Activated naive CD8-positive, alpha-beta T cell treated with anti-CD3 and anti-CD28 coated beads, Interleukin-2, amount 50 U/mL, for 24 hours (primary cell): ENCODE results near the gene ELAC1.
"Not testable (repeated sequence)": the region's sequence is repeated elsewhere in the genome, so short reads cannot be mapped to it uniquely, and the experiment has no call there.

Source experiments
- ATAC-seq: fragments of 150-1000 bp; cut with Tn5 transposase; one replicate; pipeline ENCODE4 v1.10.0; 2021
- DNase-seq: peaks from one replicate; pipeline ENCODE4 v3.0.0; 2021
- H3K27ac Mint-ChIP-seq: one replicate; pipeline ENCODE4 v1.8.0; 2021; ENCODE audit warnings: mild to moderate bottlenecking, mixed read lengths
- H3K27me3 Mint-ChIP-seq: one replicate; pipeline ENCODE4 v1.8.0; 2021; ENCODE audit warnings: mixed read lengths
- H3K36me3 Mint-ChIP-seq: one replicate; pipeline ENCODE4 v1.8.0; 2021; ENCODE audit warnings: low read depth, mixed read lengths
- H3K4me1 Mint-ChIP-seq: one replicate; pipeline ENCODE4 v1.8.0; 2021; ENCODE audit warnings: mixed read lengths
- H3K4me3 Mint-ChIP-seq: one replicate; pipeline ENCODE4 v1.8.0; 2021; ENCODE audit warnings: mild to moderate bottlenecking, moderate library complexity, mixed read lengths
- H3K9me3 Mint-ChIP-seq: one replicate; pipeline ENCODE4 v1.8.0; 2021; ENCODE audit warnings: mixed read lengths

Gene ELAC1

GRCh38 chr18:50986360-50987087, 18.7 kb downstream of the ELAC1 start:
- Mint-ChIP-seq H3K36me3 (peaks cover 9% of the 10 kb centered on the region), H3K9me3 (no peaks in the 10 kb centered on the region), H3K27ac (no peak overlapping the region), H3K27me3 (no peaks in the 10 kb centered on the region), H3K4me3 (no peak overlapping the region), H3K4me1 (no peaks in the 10 kb centered on the region)
- DNase-seq (no peak), ATAC-seq (no peak)

- H3K27ac Mint-ChIP-seq = no peak overlapping the region
- no peaks in the 10 kb centered on the region for H3K4me1 Mint-ChIP-seq
- no peaks in the 10 kb centered on the region for H3K9me3 Mint-ChIP-seq
- no peak overlapping the region for H3K4me3 Mint-ChIP-seq
- H3K36me3 Mint-ChIP-seq = peaks cover 8% of the 10 kb centered on the region
- no peaks in the 10 kb centered on the region for H3K27me3 Mint-ChIP-seq
- DNase-seq (no peak), ATAC-seq (no peak)
Observed at GRCh38 chr18:50987261-50987660, 19.4 kb downstream of the ELAC1 start.

GRCh38 chr18:50989711-50990110, 21.9 kb downstream of the ELAC1 start:
- Mint-ChIP-seq H3K9me3 (no peaks in the 10 kb centered on the region), H3K27me3 (no peaks in the 10 kb centered on the region), H3K27ac (no peak overlapping the region), H3K4me3 (no peak overlapping the region), H3K4me1 (no peaks in the 10 kb centered on the region), H3K36me3 (peaks cover 5% of the 10 kb centered on the region)
- ATAC-seq (no peak), DNase-seq (no peak)

- H3K27me3 Mint-ChIP-seq = no peaks in the 10 kb centered on the region
- H3K9me3 Mint-ChIP-seq = no peaks in the 10 kb centered on the region
- no peaks in the 10 kb centered on the region for H3K4me1 Mint-ChIP-seq
- H3K27ac Mint-ChIP-seq = no peak overlapping the region
- no peak overlapping the region for H3K4me3 Mint-ChIP-seq
- ATAC-seq (no peak), DNase-seq (no peak)
- no peaks in the 10 kb centered on the region for H3K36me3 Mint-ChIP-seq
Observed at GRCh38 chr18:50992351-50992762, 24.5 kb downstream of the ELAC1 start.

GRCh38 chr18:50994031-50994430, 26.2 kb downstream of the ELAC1 start:
- Mint-ChIP-seq H3K27me3 (no peaks in the 10 kb centered on the region), H3K4me1 (no peaks in the 10 kb centered on the region)

GRCh38 chr18:51003174-51003573, 35.3 kb downstream of the ELAC1 start:
- H3K27me3 Mint-ChIP-seq, DNase-seq, H3K4me3 Mint-ChIP-seq, H3K36me3 Mint-ChIP-seq, H3K4me1 Mint-ChIP-seq, H3K27ac Mint-ChIP-seq, H3K9me3 Mint-ChIP-seq, ATAC-seq: not testable (repeated sequence)

More at GRCh38 chr18:50994031-50994430, 26.2 kb downstream of the ELAC1 start:
- Mint-ChIP-seq H3K27ac (no peak overlapping the region), H3K36me3 (no peaks in the 10 kb centered on the region), H3K9me3 (no peaks in the 10 kb centered on the region), H3K4me3 (no peak overlapping the region)
- DNase-seq = no peak
- no peak for ATAC-seq

GRCh38 chr18:51006061-51006818, 38.4 kb downstream of the ELAC1 start:
- Mint-ChIP-seq H3K36me3 (peaks cover 2% of the 10 kb centered on the region), H3K27ac (no peak overlapping the region), H3K4me3 (no peak overlapping the region), H3K9me3 (peaks cover 7% of the 10 kb centered on the region), H3K4me1 (no peaks in the 10 kb centered on the region), H3K27me3 (no peaks in the 10 kb centered on the region)
- no peak for DNase-seq
- no peak for ATAC-seq

GRCh38 chr18:51006948-51007789, 39.3 kb downstream of the ELAC1 start:
- Mint-ChIP-seq H3K27ac (no peak overlapping the region), H3K4me3 (no peak overlapping the region), H3K4me1 (no peaks in the 10 kb centered on the region), H3K36me3 (no peaks in the 10 kb centered on the region), H3K27me3 (no peaks in the 10 kb centered on the region), H3K9me3 (peaks cover 3% of the 10 kb centered on the region)
- ATAC-seq = no peak
- DNase-seq = no peak

- Mint-ChIP-seq H3K4me3 (no peak overlapping the region), H3K27me3 (no peaks in the 10 kb centered on the region), H3K4me1 (no peaks in the 10 kb centered on the region), H3K27ac (no peak overlapping the region), H3K36me3 (no peaks in the 10 kb centered on the region), H3K9me3 (peaks cover 1% of the 10 kb centered on the region)
- DNase-seq (no peak), ATAC-seq (no peak)
Observed at GRCh38 chr18:51007790-51008139, 39.9 kb downstream of the ELAC1 start.

- H3K9me3 Mint-ChIP-seq = no peaks in the 10 kb centered on the region
- no peaks in the 10 kb centered on the region for H3K27me3 Mint-ChIP-seq
- ATAC-seq = no peak
Observed at GRCh38 chr18:51009072-51009471, 41.2 kb downstream of the ELAC1 start.

GRCh38 chr18:51010218-51010617, 42.4 kb downstream of the ELAC1 start:
- DNase-seq (no peak), ATAC-seq (no peak)
- H3K4me3 Mint-ChIP-seq = no peak overlapping the region
- H3K27me3 Mint-ChIP-seq = no peaks in the 10 kb centered on the region
- H3K36me3 Mint-ChIP-seq = peaks cover 2% of the 10 kb centered on the region
- no peaks in the 10 kb centered on the region for H3K9me3 Mint-ChIP-seq
- no peak overlapping the region for H3K27ac Mint-ChIP-seq
- no peaks in the 10 kb centered on the region for H3K4me1 Mint-ChIP-seq

More at GRCh38 chr18:51009072-51009471, 41.2 kb downstream of the ELAC1 start:
- H3K36me3 Mint-ChIP-seq = peaks cover 2% of the 10 kb centered on the region
- no peaks in the 10 kb centered on the region for H3K4me1 Mint-ChIP-seq
- H3K4me3 Mint-ChIP-seq = no peak overlapping the region
- no peak for DNase-seq
- no peak overlapping the region for H3K27ac Mint-ChIP-seq

- H3K9me3 Mint-ChIP-seq = no peaks in the 10 kb centered on the region
- H3K4me1 Mint-ChIP-seq = no peaks in the 10 kb centered on the region
- no peak overlapping the region for H3K27ac Mint-ChIP-seq
- no peak overlapping the region for H3K4me3 Mint-ChIP-seq
- ATAC-seq = no peak
- H3K27me3 Mint-ChIP-seq = no peaks in the 10 kb centered on the region
- peaks cover 2% of the 10 kb centered on the region for H3K36me3 Mint-ChIP-seq
- no peak for DNase-seq
Observed at GRCh38 chr18:51011709-51012108, 43.9 kb downstream of the ELAC1 start.

GRCh38 chr18:51012441-51012840, 44.6 kb downstream of the ELAC1 start:
- no peaks in the 10 kb centered on the region for H3K27me3 Mint-ChIP-seq
- H3K27ac Mint-ChIP-seq = no peak overlapping the region
- no peaks in the 10 kb centered on the region for H3K4me1 Mint-ChIP-seq
- no peaks in the 10 kb centered on the region for H3K9me3 Mint-ChIP-seq
- ATAC-seq = no peak
- H3K4me3 Mint-ChIP-seq = no peak overlapping the region
- DNase-seq = no peak
- H3K36me3 Mint-ChIP-seq = peaks cover 2% of the 10 kb centered on the region

- Mint-ChIP-seq H3K27ac (no peak overlapping the region), H3K27me3 (no peaks in the 10 kb centered on the region), H3K4me1 (no peaks in the 10 kb centered on the region), H3K4me3 (no peak overlapping the region), H3K36me3 (peaks cover 2% of the 10 kb centered on the region), H3K9me3 (no peaks in the 10 kb centered on the region)
- ATAC-seq (no peak), DNase-seq (no peak)
Observed at GRCh38 chr18:51013259-51013658, 45.4 kb downstream of the ELAC1 start.
